HG03558 (cell line): ENCODE measurements around the gene BTNL9.
"Not testable (repeated sequence)": the region's sequence is repeated elsewhere in the genome, so short reads cannot be mapped to it uniquely, and the experiment has no call there.

Source experiments
- ATAC-seq: cut with Tn5 transposase; IDR thresholded peaks from one replicate; pipeline ENCODE4 v1.9.1; 2021; ENCODE audit warnings: moderate number of reproducible peaks; ENCODE audit not compliant: unreplicated experiment; ENCODE audit errors: extremely low read depth

BTNL9 gene

GRCh38 chr5:181097383-181097753 is 57.3 kb downstream of the BTNL9 start:
- ATAC-seq = not testable (repeated sequence)

- ATAC-seq = not testable (repeated sequence)
Measured at GRCh38 chr5:181097759-181098491, 57.9 kb downstream of the BTNL9 start.

- no peak for ATAC-seq
Measured at GRCh38 chr5:181098762-181099601, 58.9 kb downstream of the BTNL9 start.

GRCh38 chr5:181099602-181100086 is 59.6 kb downstream of the BTNL9 start:
- no peak for ATAC-seq

GRCh38 chr5:181100121-181100875 is 60.2 kb downstream of the BTNL9 start:
- no peak for ATAC-seq

GRCh38 chr5:181101030-181101641 is 61.1 kb downstream of the BTNL9 start:
- ATAC-seq = not testable (repeated sequence)

GRCh38 chr5:181101930-181102674 is 62.0 kb downstream of the BTNL9 start:
- ATAC-seq = not testable (repeated sequence)

- not testable (repeated sequence) for ATAC-seq
Measured at GRCh38 chr5:181104259-181104568, 64.1 kb downstream of the BTNL9 start.

- ATAC-seq = not testable (repeated sequence)
Measured at GRCh38 chr5:181104606-181105390, 64.7 kb downstream of the BTNL9 start.

GRCh38 chr5:181105391-181106025 is 65.4 kb downstream of the BTNL9 start:
- ATAC-seq = no peak

- ATAC-seq = no peak
Measured at GRCh38 chr5:181107699-181108098, 67.6 kb downstream of the BTNL9 start.

- no peak for ATAC-seq
Measured at GRCh38 chr5:181108578-181109165, 68.6 kb downstream of the BTNL9 start.

- no peak for ATAC-seq
Measured at GRCh38 chr5:181109489-181110013, 69.5 kb downstream of the BTNL9 start.

- no peak for ATAC-seq
Measured at GRCh38 chr5:181111010-181111409, 70.9 kb downstream of the BTNL9 start.
